ENCODE measurements around the gene TCEA3. TPM values are rescaled to one million over a fixed set of nuclear protein-coding genes. Genes with fewer than 3 reads are reported as not detected.

TCEA3 gene
- total RNA-seq, 2 experiments from 2014 or later: 7.0 to 8.3 TPM

GRCh38 chr1:23366146-23366545 lies 58.4 kb downstream of the TCEA3 start:
- no peak for ATAC-seq
- Mint-ChIP-seq H3K4me1 (ENCODE audit: low read depth) (peaks cover 24% of the 10 kb centered on the region), H3K36me3 (ENCODE audit: low read depth) (peaks cover 57% of the 10 kb centered on the region), H3K27me3 (no peaks in the 10 kb centered on the region), H3K4me3 (no peak overlapping the region), H3K9me3 (peaks cover 33% of the 10 kb centered on the region), H3K27ac (no peak overlapping the region)
- DNase-seq: no peak
- TF ChIP-seq CTCF (IDR thresholded peaks at IDR 0.05): no peak
- CTCF ChIA-PET: interaction anchor here (0.9 to 2.9 kb wide), 5 partner anchors 8 to 406 kb away, joined by 3 to 13 read pairs (median 4); no protein-coding TSS in a partner anchor
- intact Hi-C loops (cut with micrococcal nuclease): no loop called here
- POLR2A ChIA-PET: interaction anchor here (5.4 kb wide), 1 partner anchor 21 kb away, joined by 44 read pairs; the partner anchor contains the start of gene HNRNPR

DNA sequence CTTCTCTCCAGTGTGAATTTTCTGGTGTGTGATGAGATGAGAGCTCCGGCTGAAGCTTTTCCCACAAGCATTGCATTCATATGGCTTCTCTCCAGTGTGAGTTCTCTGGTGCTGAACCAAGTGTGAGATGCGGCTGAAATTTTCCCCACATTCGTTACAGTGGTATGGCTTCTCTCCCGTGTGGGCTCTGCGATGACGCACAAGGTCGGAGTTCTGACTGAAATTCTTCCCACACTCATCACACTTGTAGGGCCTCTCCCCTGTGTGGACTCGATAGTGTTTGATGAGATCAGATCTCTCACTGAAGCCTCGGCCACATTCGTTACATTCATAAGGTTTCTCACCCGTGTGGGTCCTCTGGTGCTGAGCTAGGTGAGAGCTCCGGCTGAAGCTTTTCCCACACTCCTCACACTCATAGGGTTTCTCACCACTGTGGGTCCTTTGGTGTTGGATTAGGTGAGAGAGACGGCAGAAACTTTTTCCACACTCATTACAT lies 62.3 kb downstream of the TCEA3 start:
- Mint-ChIP-seq H3K27me3 (no peaks in the 10 kb centered on the region), H3K4me1 (ENCODE audit: low read depth) (peaks cover 13% of the 10 kb centered on the region), H3K9me3 (peaks cover 53% of the 10 kb centered on the region), H3K36me3 (ENCODE audit: low read depth) (peaks cover 80% of the 10 kb centered on the region), H3K4me3 (no peak overlapping the region), H3K27ac (no peak overlapping the region)
- DNase-seq (peak; percentile 24), ATAC-seq (no peak)
- TF ChIP-seq CTCF (IDR thresholded peaks at IDR 0.05): no peak
- CTCF ChIA-PET: interaction anchor here (1.1 to 1.5 kb wide), 2 partner anchors 18 to 272 kb away, joined by 3 to 6 read pairs; partner anchors contain the start of gene HNRNPR
- intact Hi-C loops (cut with micrococcal nuclease): no loop called here
- POLR2A ChIA-PET: interaction anchor here (0.9 to 1.1 kb wide), 4 partner anchors 15 to 197 kb away, joined by 3 to 6 read pairs (median 3); partner anchors contain the start of genes HNRNPR and ID3

- no peak overlapping the region for H3K4me3 Mint-ChIP-seq
- POLR2A ChIA-PET: interaction anchor here (3.4 kb wide), 1 partner anchor 13 kb away, joined by 19 read pairs; the partner anchor contains the start of gene HNRNPR
- H3K27me3 Mint-ChIP-seq: no peaks in the 10 kb centered on the region
- H3K36me3 Mint-ChIP-seq (ENCODE audit: low read depth): peaks cover 51% of the 10 kb centered on the region
- no peak overlapping the region for H3K27ac Mint-ChIP-seq
- DNase-seq (no peak), ATAC-seq (no peak)
- no peak for TF ChIP-seq CTCF (IDR thresholded peaks at IDR 0.05)
- H3K4me1 Mint-ChIP-seq (ENCODE audit: low read depth): peaks cover 5% of the 10 kb centered on the region
- intact Hi-C loops (cut with micrococcal nuclease): no loop called here
- CTCF ChIA-PET: interaction anchor here (1.5 kb wide), 1 partner anchor 8 kb away, joined by 4 read pairs; no protein-coding TSS in a partner anchor
- H3K9me3 Mint-ChIP-seq: peaks cover 43% of the 10 kb centered on the region
Measured at GRCh38 chr1:23358310-23358875, 66.2 kb downstream of the TCEA3 start.

- H3K9me3 Mint-ChIP-seq: peaks cover 32% of the 10 kb centered on the region
- no peak for DNase-seq
- no peak overlapping the region for H3K4me3 Mint-ChIP-seq
- no peak for ATAC-seq
- peaks cover 40% of the 10 kb centered on the region for H3K36me3 Mint-ChIP-seq (ENCODE audit: low read depth)
- ChIA-PET POLR2A (interaction anchor here (1.1 to 3.4 kb wide), 3 partner anchors 11 to 16 kb away, joined by 4 to 19 read pairs (median 4); partner anchors contain the start of gene HNRNPR), CTCF (interaction anchor here (1.4 to 1.9 kb wide), 3 partner anchors 9 to 46 kb away, joined by 3 to 7 read pairs (median 4); partner anchors contain the start of gene HNRNPR)
- H3K27me3 Mint-ChIP-seq: no peaks in the 10 kb centered on the region
- no peak overlapping the region for H3K27ac Mint-ChIP-seq
- peaks cover 5% of the 10 kb centered on the region for H3K4me1 Mint-ChIP-seq (ENCODE audit: low read depth)
- intact Hi-C loops (cut with micrococcal nuclease): no loop called here
- no peak for TF ChIP-seq CTCF (IDR thresholded peaks at IDR 0.05)
Measured at GRCh38 chr1:23357138-23357908, 67.2 kb downstream of the TCEA3 start.
